GM18867 (cell line): ENCODE data around the gene SORCS3.

Experiments
- ATAC-seq: cut with Tn5 transposase; IDR thresholded peaks from one replicate; pipeline ENCODE4 v1.9.1; 2021; ENCODE audit warnings: mild to moderate bottlenecking, moderate library complexity; ENCODE audit not compliant: unreplicated experiment

Gene SORCS3

DNA sequence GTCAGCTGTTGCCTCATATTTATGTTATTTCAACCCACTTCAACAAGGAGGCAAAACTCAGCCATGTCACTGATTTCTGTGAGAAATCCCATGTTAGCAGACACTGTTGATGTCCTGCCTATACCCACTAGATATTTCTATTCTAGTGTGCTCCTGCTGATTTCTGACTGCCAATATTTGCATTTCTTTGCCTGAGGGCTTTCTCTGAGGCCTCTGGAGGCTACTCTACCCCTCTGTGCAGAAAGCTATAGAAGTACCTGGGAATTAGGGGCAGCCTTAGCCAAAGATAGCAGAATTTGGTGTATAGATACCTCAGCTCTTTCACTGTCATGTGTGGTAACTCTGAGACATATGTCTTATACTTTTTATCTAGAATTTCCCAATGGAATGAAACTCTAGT lies 348.8 kb downstream of the SORCS3 start:
- ATAC-seq = no peak

DNA sequence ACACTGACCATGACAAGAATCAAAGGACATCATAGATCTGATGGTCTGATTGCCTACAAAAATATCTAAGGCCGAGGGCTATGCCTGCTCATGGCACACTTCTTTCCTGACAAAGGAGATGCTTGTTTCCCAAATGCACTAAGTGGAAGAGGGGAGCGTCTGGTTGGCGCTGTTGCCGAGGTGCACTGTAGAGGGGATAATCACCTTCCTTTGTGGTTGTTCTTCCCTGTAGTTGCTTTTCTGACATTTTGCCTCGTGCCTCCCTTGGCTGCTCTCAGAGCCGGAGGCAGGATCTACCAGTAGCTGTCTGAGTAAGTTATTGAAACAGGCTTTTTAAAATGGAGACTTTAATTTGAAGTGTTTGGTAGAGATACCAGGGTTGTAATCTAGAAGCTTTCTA lies 352.0 kb downstream of the SORCS3 start:
- no peak for ATAC-seq

DNA sequence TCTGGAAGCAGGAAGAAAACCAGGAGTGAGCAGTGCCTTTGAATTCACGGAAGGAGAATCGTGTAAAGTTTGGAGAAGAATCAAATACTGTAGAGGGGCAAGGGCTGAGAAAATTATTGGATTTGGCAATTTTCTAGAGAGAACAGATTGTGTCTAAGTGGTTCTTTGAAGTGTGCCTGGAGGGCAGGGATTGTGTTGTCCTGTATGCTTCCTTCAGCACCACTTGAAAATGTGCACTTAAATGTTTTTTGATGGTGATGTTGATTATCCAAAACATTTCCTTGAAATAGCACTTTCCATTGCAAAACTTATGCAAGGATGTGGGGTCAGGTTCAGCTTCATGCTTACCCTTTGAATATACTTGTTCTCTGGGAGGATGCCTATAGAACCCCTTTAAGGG lies 360.2 kb downstream of the SORCS3 start:
- ATAC-seq = no peak

DNA sequence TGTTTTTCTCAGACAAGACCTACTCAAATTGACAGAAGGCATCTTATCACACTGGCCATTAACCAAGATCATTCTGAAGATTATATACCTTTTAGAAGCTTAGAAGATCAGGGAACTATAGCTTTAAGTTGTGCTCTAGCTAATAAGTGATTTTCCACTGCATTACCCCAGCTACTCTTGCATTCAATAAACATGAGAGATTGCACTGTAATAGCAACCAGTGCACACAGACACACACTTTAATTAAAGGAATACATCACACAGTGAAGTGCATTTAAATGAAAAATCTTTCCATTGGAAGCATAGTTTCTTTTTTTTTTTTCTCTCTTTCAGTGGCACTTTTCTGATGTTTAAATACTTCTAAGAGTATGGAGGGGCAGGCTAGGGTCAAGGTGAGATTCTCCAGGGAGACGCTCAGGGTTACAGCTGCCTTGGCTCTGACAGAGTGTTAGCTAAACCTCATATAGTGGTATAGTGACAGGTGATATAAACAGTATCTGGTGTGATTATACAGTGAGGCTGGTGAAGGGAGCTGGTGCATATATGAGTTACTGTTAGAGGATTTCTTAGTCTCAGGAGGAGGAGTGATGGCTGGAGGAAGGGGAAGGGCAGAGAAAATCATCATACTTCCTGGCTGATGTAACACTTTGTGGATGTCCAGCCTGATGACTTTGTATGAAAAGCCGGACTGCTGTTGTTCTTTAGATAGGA lies 369.5 kb downstream of the SORCS3 start:
- no peak for ATAC-seq

DNA sequence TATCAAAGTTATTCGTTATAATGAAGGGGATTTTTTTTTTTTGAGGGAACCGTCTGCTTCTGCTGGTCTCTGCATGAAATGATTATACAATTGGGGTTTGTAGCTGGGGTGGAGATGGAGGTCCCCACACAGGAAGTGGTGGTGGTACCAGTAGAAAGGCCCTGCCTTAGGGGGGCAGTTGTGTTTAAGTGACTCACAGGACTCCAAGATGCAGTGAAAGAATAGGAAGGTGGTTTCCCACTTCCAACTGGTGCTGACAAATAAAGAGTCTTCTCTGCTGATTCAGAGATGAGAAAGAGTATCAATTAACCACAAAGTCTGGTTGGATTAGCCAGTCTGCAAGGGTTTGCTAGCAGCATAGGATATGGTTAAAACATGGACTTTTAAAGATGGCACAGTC lies 376.0 kb downstream of the SORCS3 start:
- no peak for ATAC-seq

DNA sequence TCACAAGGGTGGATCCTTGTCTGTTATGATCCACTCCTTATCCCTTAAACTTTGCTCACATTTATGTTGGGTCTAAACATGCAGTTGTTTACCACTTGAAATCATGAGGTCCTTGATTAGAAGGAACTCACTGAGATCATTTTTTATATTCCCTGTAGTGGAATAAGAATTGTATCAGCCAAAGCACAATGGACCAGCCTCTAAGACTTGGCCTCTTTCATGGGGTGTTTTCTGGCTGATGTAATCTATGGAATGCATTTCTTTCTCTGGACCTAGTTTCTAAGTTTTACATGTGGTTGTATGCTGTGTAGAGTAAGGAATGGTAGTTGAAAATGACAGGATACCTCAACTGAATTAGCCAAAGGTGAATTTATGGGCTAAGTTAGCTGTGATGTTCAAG lies 376.6 kb downstream of the SORCS3 start:
- ATAC-seq = no peak

DNA sequence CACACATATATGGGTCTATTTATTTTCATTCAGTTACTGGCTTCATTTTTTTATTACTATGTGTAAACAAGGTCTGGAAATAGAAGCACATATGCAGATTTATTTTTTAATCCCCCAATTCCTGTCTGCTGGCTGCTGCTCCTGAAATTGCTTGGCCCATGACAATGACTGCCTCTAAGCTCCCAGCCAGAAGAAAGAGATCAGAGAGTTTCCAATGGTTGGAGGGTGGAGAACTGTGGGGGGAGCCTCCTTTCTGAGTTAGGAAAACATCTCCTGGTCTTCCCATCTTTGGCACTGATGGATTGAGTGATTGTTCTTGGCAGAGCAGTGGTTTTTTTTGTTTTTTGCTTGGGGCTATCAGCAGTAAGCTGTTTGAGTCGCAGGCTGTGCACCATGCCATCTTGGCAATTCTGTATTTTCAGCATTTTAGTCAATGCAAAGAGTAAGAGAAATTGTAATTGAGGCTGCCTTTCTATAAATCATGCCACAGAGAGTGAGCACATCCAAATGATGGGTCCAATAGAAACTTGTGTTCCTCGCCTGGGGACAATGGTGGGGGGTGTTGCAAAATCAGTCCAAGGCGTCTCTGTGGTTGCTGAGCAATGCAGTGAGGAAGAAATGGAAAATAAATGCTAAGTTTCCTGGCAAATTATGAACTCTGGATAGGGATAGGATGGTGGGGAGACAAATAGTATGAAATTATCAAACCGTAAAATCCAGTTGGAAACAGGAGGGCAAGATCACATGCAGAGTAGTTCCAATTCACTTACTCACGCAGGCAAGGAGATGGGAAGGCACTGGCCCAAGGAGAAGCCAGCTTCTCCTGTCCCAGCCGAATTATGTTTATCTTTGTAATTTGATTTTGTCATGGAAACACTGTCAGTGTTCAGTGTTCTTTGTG lies 382.4 kb downstream of the SORCS3 start:
- no peak for ATAC-seq

DNA sequence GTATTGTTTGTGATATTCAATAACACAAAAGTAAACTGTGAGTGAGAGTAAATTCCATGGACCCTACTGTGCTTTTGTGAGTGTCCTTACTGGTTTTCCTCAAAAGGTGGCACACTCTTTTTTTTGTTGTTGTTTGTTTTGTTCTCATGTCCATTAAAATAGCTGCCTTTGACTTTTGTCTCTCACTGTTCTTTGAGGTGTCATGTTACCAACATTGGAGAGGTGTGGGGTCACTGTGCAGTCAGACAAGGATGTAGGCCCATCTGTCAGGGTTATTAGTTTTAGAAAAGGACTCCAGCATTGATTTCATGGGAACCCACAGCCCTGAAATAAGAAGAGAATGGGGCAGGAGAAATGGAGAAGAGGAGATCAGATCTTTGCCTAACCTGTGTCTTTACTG lies 383.1 kb downstream of the SORCS3 start:
- no peak for ATAC-seq

DNA sequence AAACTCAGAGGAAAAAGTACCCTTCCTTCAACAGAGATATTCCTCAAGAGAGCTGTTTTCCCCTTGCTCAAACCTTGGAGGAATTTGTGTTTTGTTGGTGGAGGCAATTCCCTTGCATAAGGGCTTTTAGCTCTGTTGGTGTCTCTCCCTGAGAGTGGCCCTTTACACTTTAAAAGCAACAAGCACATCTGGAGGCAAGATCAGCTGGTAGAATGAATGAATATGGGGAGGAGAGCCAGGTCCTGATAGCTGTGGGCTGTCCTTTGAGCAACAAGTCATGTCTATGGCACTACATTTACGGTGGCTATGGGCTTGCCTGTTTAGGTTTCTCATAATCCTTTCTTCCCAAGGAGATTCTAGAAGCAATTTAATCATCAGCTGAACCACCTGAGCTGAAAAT lies 384.0 kb downstream of the SORCS3 start:
- no peak for ATAC-seq

DNA sequence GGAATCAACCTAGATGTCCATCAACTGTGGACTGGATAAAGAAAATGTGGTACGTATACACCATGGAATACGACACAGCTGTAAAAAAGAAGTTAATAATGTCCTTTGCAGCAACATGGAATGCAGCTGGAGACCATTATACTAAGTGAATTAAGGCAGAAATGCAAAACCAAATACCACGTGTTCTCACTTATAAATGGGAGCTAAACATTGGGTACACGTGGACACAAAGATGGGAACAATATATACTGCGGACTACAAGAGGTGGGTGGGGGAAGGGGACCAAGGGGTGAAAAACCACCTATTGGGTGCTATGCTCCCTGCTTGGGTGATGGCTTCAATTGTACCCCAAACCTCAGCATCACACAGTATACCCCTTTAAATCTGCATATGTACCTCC lies 385.5 kb downstream of the SORCS3 start:
- no peak for ATAC-seq

DNA sequence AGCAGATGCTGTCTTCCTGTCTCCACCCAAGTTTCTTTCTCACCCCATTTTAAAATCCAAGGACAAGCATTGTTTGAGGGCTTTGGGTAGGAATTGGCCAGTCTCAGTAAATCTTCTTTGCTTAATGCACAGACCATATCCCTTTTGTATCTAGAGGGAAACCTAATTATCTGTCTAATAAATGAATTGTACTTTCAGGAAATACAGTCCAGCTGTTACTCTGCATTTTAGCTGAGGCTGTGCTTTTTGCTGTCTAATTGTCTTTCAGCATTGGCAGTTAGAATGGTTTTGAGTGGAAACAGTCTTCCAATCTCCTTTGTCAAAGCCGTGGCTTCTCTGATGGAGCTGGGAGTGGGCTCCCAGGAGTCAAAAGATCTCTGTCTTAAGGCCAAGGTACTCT lies 388.2 kb downstream of the SORCS3 start:
- no peak for ATAC-seq

DNA sequence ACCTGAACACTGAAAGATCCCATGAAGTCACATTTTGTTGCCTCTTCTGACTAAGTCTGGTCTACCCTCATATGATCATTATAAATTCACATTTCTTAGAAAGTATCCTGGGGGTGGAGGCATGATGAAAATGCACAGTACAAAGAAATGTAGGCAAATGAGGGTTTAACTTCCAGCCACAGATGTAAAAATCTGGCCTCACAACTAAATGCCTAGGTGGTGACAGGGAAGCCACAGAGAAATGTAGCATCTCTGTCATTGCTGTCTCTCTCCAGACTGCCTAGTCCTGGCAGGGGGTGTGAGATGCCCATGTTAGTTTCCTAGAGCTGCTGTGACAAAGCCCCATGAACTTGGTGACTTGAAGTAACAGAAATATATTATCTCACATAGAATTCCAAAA lies 395.9 kb downstream of the SORCS3 start:
- ATAC-seq = no peak

DNA sequence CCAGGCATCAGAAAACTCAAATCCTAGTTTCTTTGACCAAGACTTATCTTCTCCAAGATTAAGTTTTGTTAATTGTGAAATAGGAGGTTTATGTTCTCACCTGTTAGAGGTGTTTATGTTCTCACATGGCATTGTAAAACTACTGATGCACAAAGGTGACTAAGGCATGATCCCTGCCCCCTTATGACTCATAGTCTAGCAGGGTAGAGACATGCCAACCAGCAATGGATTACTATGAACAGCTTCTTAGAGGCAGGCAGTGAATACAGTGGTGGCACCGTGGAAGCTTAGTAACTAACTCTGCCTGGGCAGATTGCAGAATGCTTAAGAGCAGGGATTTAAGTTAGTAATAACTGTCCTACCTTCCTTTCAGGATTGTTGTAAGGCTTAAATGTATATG lies 400.9 kb downstream of the SORCS3 start:
- no peak for ATAC-seq

DNA sequence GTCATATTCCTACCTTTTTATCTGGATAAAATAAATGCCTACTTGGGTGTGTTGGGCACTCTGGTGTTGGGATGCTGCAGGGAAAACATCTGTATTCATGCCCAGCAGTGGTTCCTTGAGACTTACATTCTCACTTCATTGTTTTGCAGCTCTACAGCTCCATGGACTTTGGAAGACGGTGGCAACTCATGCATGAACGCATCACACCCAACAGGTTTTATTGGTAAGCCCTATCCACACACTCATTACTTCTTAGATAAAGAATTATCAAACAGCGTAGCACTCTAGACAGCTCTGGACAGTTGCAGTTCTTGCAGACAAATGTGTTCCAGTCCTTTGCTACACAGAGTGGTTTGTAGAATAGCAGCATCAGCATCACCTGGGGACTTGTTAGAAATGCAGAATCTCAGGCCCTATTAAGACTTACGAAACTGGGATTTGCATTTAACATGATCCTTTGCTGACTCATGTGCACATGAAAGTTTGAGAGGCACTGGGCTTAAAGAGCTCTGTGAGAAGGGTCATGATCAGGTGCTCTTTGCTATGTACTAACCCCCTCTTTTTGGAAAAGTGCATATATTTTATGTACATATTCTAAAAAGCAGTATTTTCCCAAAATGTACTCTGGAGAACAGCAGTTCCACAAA lies 401.9 kb downstream of the SORCS3 start:
- ATAC-seq = no peak

DNA sequence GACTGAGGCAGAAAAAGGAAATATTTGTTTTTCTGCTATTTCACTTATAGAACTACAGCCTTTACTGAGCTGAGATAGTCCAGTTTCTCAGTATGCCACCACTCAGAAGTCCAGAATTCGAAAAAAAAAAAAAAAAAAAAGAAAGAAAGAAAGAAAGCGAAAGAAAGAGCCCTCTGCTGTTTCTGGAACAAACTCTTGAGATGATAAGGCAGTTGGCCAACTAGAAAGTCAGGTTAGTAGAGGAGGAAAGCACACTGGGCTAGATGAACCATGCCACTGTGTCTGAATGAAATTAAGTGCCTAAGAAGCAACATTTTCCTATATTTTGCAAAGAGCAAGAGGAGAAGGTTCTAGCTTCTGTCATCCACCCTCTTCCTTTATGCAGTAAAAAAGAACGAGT lies 403.8 kb downstream of the SORCS3 start:
- peak; percentile 55 for ATAC-seq

DNA sequence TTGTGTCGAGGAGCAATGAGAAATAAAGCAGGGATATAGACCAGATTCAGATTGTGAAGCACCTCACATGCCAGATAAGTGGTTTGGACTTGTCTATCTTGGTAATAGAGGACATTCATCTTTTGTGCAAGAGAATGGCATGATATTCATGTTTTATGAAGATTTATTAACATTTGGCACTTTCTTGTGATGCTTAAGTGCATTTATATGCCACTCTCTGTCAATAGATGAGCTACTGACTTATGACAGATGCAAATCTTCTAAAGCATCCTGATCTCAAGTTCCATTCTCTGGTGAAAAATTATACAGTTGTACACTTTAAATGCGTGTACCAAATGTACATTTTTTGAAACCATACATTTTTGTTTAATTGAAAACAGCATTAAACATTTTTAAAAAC lies 415.3 kb downstream of the SORCS3 start:
- ATAC-seq = no peak

DNA sequence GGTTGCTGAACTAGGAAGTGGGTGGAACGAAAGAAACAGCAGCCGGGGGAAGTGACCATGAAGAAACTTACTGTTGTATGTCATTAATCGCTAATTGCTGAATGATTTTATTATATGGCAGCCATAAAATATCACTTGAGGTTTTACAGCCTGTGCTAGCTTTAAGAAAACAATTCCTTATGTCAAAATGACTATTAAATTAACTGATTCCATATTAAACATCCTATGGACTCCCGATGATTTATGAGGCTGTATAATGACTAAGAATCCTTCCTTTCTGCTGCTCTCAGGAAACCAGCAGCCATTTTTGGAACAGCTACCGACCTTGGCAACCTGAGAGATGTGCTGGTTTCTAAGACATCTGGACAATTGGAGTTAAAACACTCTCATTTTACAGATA lies 421.9 kb downstream of the SORCS3 start:
- no peak for ATAC-seq

DNA sequence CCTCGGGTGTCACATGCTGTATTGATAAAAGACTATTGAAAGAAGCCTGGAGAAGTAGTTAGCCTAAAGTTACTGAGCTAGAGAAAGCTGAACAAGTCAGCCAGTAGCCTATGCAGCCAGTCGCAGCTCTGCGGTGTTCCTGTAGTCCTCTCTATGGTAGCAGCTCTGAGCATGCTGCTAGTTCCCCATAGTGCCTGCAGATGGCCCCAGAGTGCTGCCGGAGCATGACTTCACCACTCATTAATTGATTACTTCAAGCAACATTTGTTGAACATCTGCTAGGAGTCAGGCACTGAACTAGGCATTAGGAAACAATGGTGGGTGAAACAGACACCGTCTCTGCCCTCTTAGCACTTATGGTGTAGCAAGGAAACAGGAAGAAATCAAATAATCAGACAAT lies 422.7 kb downstream of the SORCS3 start:
- ATAC-seq = peak; percentile 83

DNA sequence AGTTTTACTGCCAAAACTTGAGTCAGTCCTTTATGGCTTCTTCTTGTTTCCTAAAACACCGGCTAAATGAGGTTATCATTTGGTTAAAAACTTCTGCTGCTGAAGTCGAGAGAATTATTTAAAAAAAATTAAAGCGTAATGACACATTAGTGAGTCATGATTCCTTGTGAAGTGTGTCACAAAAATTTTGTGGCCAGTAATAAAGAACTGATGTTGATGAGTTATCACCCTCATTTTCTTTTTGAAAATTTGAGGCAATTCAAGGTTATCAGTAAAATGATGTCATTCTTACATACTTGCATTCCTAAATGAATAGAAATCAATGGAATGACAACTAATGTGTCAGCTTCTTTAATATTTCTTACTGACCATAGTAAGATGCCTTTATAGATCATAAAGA lies 427.4 kb downstream of the SORCS3 start:
- ATAC-seq = no peak

DNA sequence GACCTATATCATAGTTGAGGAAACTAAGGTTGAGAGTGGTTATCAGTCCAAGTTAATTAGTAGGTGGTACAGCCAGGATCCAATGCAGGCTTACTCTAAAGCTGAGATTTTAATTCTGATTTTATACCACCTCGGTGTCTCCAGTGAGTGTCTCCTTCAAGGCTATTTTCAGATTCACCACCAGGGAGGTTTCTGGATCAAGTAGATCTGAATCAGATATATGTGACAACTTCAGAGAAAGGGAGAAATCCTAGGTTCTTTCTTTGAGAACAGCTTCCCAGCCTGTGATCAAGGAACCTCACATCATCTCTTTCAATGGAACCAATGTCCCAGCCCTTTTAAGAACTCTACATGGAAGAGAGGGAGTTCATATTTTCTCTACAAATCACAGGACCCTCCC lies 429.2 kb downstream of the SORCS3 start:
- ATAC-seq = no peak

DNA sequence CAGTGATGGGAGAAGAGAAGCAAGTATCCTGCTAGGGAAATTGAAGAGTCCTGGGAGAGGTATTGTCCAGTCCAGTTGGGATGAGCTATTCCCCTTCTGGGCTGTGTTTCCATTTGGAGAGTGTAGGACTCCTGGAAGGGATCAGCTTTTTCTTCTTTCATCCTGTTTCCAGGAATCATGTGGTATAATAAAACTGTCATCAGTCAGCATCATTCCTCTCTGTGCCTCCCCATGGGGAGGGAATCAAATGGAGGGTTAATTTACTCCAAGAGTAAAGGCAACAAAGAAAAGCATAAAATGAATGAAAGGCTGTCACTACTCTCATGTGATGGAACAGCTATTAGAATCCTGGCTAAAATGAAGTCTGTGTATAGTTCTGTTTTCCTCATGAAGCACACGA lies 429.9 kb downstream of the SORCS3 start:
- no peak for ATAC-seq

DNA sequence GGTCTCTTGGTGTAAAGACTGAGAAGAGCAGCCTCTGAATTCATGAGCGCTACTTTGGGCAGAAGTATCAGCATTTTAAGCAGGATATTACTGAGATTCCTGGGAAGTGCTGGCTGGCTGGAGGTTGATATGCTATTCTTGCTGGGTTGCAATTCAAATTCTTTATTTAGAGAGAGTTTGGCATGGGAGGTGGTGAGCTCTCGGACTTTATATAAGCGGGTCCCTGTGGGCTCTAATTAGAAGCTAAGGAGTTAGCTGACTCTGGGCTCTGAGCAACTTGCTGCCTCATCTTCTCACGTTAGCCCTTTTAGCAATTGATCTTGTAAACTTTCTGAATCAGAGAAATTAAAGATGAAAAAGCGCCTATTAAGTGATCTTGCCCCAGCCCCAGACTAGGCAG lies 430.9 kb downstream of the SORCS3 start:
- no peak for ATAC-seq
